GM18867 (cell line): Measurements from ENCODE around the gene CASZ1.

Source experiments
- ATAC-seq: cut with Tn5 transposase; IDR thresholded peaks from one replicate; pipeline ENCODE4 v1.9.1; 2021; ENCODE audit warnings: mild to moderate bottlenecking, moderate library complexity; ENCODE audit not compliant: unreplicated experiment

The CASZ1 gene

DNA sequence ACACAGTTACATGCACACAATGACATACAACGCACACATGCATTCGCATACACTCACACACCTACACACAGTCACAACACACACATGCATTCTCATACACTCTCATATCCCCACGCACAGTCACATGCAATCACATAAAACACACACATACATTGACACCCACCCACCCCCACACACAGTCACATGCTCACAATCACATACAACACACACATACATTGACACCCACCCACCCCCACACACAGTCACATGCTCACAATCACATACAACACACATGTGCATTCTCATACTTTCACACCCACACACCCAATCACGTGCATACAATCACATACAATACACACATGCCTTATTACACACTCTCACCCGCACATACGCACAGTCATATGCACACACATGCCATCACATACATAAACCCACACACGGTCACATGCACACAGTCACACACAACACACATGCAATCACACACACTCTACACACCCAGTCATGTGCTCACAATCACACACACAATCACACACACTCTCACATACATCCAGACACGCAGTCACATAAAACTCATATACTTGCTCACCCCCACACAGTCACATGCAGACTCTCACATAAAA is 134.3 kb downstream of the CASZ1 start:
- no peak for ATAC-seq

- ATAC-seq: no peak
Measured at GRCh38 chr1:10661453-10661852, 135.0 kb downstream of the CASZ1 start.

- ATAC-seq: no peak
Measured at GRCh38 chr1:10659646-10660540, 136.6 kb downstream of the CASZ1 start.

DNA sequence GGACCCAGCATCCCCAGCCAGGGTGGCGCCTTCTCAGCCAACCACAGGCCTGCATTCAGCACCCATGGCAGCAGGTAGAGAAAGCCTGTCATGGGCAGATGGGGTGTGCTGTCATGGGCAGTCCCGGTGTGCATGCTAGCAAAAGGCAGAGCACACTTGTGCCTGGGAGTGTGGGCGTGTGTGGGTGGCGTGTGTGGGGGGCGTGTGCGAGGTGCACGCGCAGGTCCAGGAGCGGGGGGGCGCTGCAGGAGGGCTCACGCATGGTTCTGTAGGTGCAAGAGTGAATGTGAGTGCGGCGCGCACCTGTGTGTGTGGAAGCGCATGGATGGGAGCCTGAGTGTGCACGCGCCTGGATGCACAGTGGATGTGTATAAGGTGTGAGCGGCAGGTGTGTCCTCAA is 137.2 kb downstream of the CASZ1 start:
- no peak for ATAC-seq

DNA sequence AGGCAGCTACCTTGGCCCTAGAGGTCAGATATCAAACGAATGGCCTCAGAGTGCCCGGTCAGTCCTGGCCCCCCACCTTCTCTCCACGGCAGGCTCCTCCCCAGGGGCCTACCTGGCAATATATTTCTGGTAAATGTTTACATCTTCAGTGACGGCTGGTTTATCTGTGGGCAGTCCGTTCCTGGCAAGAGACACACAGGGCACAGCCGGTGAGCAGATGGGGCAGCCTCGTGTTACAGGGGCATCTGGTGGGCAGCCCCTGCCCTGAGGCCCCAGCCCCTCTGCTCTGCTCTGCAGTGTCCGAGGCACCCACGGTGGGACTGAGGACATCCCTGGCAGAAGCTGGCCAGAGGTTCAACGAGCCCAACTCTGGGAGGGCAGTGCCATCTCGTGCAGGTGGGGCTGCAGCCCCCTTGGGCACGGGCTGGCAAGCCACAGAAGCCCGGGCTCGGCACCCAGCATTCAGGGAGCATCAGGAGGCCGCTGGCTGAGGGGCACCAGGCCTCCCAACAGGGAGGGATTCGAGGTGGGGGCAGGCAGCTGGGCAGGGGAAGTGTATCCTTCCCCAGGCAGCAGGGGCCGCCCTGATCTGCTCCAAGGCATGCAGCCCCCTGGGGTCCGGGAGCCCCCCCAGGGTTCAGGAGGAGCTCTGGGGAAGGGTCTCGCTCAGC is 137.9 kb downstream of the CASZ1 start:
- no peak for ATAC-seq

DNA sequence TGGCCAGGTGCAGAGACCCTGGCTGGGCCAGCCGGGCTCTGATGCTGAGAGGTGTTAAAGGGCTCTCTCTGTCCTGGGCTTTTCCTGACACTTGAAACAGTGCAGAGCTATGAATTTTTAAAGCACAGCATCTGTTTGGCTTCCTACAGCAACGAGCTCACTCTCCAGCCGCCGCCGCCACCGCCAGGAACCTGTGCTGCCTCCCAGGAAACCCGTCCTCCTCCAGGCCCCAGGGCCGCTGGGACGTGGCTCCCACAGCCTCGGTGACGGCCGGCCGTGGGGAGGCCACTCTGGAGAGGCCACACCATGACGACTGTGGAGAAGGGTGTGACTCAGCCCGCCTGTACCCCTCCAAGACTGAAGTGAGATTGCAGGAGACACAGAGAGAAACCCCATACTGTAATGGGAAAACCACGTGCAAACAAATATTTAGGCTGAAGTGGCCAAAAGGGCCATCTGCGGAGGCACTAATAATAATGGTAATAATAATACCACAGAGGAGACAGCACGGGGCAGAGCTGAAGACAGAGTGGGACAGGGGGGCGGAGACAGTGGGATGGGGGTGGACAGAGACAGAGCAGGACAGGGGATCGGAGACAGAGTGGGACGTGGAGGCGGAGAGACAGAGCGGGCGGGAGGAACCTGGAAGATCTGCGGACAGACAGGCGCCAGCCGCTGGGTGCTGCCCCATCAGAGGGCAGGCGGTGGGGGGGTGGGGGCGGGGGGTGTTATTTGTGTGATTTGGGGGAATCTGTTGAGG is 139.2 kb downstream of the CASZ1 start:
- no peak for ATAC-seq

- ATAC-seq: no peak
Measured at GRCh38 chr1:10656431-10656830, 140.0 kb downstream of the CASZ1 start.

GRCh38 chr1:10655002-10655401 is 141.4 kb downstream of the CASZ1 start:
- no peak for ATAC-seq

- no peak for ATAC-seq
Measured at GRCh38 chr1:10653370-10654125, 142.9 kb downstream of the CASZ1 start.

DNA sequence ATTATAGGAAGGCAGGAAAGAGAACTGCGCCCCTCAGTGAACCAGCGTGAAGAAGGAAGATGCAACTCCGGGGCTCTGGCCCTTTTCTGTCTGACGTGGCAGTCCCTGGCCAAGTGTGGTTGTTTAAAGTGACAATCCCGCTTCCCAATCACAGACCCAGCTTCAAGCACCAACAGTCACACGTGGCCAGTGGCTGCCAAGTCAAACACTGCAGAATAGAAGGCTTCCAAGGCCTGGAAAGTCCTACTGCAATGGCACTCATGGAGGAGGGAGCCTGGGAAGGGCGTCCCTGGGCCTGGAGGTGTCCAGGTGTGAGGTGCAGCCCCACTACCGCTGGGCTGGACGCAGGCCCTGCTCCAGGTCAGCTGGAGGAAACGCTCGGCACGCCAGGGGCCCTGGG is 143.8 kb downstream of the CASZ1 start:
- no peak for ATAC-seq

DNA sequence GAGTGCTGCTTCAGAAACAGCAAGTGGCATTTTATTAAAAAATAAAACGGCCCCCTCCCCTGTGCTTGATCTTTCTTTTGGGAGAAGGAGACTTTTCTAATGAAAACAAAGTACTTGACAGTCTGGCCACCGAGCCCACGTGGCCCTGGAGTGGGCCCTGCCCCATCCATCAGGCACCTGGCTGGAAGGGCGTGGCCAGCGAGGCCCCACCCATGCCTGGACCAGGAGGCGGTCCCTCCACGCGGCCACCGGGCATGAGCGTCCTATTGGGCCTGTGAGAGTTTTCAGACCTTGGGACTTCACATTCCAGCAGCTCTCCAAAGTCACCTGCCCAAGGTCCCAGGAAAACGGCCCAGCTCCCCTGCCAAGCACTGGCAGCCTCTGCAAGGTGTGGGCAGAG is 144.7 kb downstream of the CASZ1 start:
- no peak for ATAC-seq

DNA sequence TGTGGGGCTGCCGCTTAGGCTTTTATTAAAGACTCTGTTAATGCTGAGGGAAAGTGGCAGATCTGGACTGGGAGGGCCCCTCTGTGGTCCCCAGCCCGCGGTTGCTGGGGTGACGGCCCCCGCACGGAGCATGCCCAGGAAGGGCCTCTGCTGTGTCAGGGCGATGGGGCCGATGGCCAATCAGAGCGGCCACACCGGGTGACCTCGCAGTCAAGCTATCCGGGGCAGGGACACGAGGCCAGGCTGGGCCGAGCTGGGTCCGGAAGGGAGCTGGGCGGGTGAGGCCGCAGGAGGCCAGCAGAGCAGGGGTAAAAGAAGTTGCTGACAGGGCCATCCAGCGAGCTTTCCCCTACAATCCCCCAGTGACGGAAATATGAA is 145.1 kb downstream of the CASZ1 start:
- no peak for ATAC-seq

DNA sequence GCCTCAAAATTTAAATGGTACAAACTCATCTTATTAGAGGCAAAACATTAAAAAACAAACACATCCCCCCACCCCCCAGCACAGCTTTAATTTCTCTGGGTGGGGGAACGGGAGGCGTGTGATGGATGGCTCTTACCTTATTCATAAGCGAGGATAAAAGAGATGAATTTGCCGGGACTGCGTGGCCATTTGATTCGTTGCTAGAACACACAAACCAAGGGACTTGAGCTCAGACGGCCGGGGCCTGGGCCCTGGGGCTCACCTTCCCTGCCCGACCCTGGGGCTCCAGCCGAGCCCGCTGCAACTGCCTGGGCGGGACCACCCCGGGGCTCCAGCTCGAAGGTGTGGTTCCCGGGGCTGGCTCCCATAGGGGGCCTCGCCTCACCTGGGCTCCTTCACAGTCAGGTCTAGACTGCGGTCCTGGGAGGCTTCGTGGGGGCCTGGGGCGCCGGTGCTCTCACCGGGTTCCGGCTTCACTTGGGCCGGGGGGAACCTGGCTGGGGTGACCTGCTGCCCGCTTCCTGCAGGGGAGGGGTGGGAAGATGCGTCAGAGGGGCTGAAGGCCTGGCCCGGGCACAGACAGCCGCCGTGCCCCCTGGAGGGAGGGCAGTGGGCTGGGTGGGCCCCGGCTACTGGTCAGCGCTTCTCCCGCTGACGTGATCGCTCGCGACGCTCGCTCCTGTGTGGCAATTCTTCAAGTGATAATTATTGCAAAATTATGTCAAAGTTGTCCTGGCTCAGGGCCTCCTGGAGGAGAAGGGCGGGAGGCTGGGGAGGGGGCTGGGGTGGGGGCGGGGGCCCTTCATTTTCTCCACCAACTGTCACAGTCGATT is 145.7 kb downstream of the CASZ1 start:
- ATAC-seq: no peak

GRCh38 chr1:10649517-10650201 is 146.8 kb downstream of the CASZ1 start:
- ATAC-seq: no peak

GRCh38 chr1:10648689-10649516 is 147.5 kb downstream of the CASZ1 start:
- ATAC-seq: no peak

DNA sequence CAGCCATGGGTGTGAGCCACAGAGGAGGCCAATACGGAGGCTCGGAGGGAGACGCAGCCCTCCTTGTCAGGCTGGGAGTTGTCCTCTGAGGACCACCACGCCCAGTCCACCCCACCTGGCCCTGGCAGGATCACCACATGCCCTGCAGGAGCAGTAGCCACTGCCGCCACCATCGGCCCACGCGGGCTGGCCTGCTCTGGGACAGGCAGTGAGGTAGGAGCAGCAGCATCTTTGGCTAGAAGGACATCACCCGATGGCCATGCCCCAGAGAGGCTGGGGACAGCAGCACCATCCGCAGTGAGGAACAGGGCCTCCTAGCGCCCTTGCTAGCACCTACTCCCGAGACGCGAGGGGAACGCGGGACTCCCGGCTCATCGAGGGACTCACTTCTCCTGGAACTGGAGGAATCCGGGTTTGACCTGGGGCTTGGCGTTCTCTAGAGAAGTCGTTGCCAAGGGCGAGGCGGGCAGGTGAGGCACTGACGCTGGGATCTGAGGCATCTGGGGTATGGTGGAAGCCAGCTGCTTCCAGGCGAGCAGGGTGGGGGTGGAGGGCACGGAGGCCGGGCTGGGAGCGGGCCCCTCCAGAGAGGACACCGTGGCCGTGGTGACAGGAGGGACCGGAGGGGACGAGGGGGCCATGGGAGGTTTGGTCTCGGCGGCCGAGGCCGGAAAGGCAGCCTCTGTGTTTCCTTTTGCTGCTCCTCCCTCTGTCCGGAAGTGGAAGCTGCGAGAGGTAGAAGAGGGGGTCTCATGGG is 148.9 kb downstream of the CASZ1 start:
- no peak for ATAC-seq

DNA sequence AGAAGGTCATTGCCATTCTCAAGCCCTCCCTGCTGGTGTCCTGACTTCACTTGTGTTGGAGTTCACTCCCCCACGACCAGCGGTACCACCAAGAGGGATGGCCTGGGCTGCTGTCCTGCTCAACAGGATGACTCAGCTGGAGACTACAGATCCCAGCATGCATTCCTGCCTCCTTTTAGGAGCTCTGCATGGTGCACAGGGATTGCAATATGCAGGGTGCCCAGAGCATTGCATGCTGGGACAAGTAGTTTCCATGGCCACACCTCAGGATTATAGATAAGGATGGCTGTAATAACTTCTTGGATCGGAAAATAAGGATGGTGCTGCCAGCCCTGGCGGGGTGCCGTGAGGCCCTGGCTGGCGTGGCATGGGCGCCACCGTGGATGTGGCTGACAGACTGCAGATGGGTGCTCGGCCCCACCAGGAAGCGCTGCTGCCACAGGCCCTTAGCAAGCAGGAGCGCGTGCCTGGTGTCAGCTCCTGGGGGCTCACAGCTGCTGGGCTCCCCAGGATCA is 150.0 kb downstream of the CASZ1 start:
- ATAC-seq: no peak
